Measurements from ENCODE around the gene GARIN3. TPM values are rescaled to one million over a fixed set of nuclear protein-coding genes. Genes with fewer than 3 reads are reported as not detected.

Gene GARIN3
- total RNA-seq = not detected in 2 replicates

GRCh38 chr5:157166214-157167213 is at the start of gene GARIN3:
TSS of gene GARIN3 (minus strand) at chr5:157166264. CDS start at chr5:157166168, 96 bp downstream.
- Histone ChIP-seq H3K27me3 (ENCODE audit: control insufficient read depth, insufficient read depth, low read length) (no peaks in the 10 kb centered on the region), H3K4me3 (ENCODE audit: low read depth, low read length) (no peak within 1 kb of the TSS), H3K36me3 (ENCODE audit: control insufficient read depth, insufficient read depth, low read length) (no peaks in the 10 kb centered on the region)
- no peak for TF ChIP-seq CTCF (IDR thresholded peaks at IDR 0.05; ENCODE audit: insufficient read depth, low read length, poor library complexity, severe bottlenecking)
- DNase-seq (ENCODE audit: low read depth) = no peak

- no peak for DNase-seq (ENCODE audit: low read depth)
- TF ChIP-seq CTCF (IDR thresholded peaks at IDR 0.05; ENCODE audit: insufficient read depth, low read length, poor library complexity, severe bottlenecking) = no peak
Measured at GRCh38 chr5:157215514-157216167, 49.6 kb upstream of the GARIN3 start.

GRCh38 chr5:157214861-157215513 is 48.9 kb upstream of the GARIN3 start:
- Histone ChIP-seq H3K36me3 (ENCODE audit: control insufficient read depth, insufficient read depth, low read length) (no peaks in the 10 kb centered on the region), H3K4me3 (ENCODE audit: low read depth, low read length) (no peak overlapping the region), H3K27me3 (ENCODE audit: control insufficient read depth, insufficient read depth, low read length) (no peaks in the 10 kb centered on the region)
- TF ChIP-seq CTCF (IDR thresholded peaks at IDR 0.05; ENCODE audit: insufficient read depth, low read length, poor library complexity, severe bottlenecking) = no peak
- DNase-seq (ENCODE audit: low read depth) = no peak

More at GRCh38 chr5:157215514-157216167, 49.6 kb upstream of the GARIN3 start:
- H3K36me3 ChIP-seq (ENCODE audit: control insufficient read depth, insufficient read depth, low read length) = no peaks in the 10 kb centered on the region
- H3K27me3 ChIP-seq (ENCODE audit: control insufficient read depth, insufficient read depth, low read length) = no peaks in the 10 kb centered on the region
- no peak overlapping the region for H3K4me3 ChIP-seq (ENCODE audit: low read depth, low read length)

- no peak for DNase-seq (ENCODE audit: low read depth)
- Histone ChIP-seq H3K36me3 (ENCODE audit: control insufficient read depth, insufficient read depth, low read length) (no peaks in the 10 kb centered on the region), H3K27me3 (ENCODE audit: control insufficient read depth, insufficient read depth, low read length) (no peaks in the 10 kb centered on the region), H3K4me3 (ENCODE audit: low read depth, low read length) (no peak overlapping the region)
- no peak for TF ChIP-seq CTCF (IDR thresholded peaks at IDR 0.05; ENCODE audit: insufficient read depth, low read length, poor library complexity, severe bottlenecking)
Measured at GRCh38 chr5:157214415-157214814, 48.4 kb upstream of the GARIN3 start.

- H3K36me3 ChIP-seq (ENCODE audit: control insufficient read depth, insufficient read depth, low read length) = no peaks in the 10 kb centered on the region
Measured at GRCh38 chr5:157213527-157214243, 47.6 kb upstream of the GARIN3 start.

More at GRCh38 chr5:157213527-157214243, 47.6 kb upstream of the GARIN3 start:
- TF ChIP-seq CTCF (IDR thresholded peaks at IDR 0.05; ENCODE audit: insufficient read depth, low read length, poor library complexity, severe bottlenecking) = no peak
- no peak overlapping the region for H3K4me3 ChIP-seq (ENCODE audit: low read depth, low read length)
- no peaks in the 10 kb centered on the region for H3K27me3 ChIP-seq (ENCODE audit: control insufficient read depth, insufficient read depth, low read length)
- no peak for DNase-seq (ENCODE audit: low read depth)

Measured in kidney epithelial cell (primary cell).